ENCODE data around the gene KIT. TPM values are rescaled to one million over a fixed set of nuclear protein-coding genes. Genes with fewer than 3 reads are reported as not detected.

KIT gene
- total RNA-seq, 2 donors from 2014 or later: 2.3 to 3.4 TPM

- DNase-seq (no peak), ATAC-seq (no peak)
- intact Hi-C loops (cut with DNase I): no loop called here
These were observed 30.4 kb downstream of the KIT start for GRCh38 chr4:54687887-54688841.

- intact Hi-C loops (cut with DNase I): no loop called here
- ATAC-seq: peak in 1 of 2 donors; percentile 59
- no peak for DNase-seq
These were observed 37.6 kb downstream of the KIT start for GRCh38 chr4:54695337-54695736.

- DNase-seq: no peak
- peak in 1 of 2 donors; percentile 44 for ATAC-seq
- intact Hi-C loops (cut with DNase I): no loop called here
These were observed 38.0 kb downstream of the KIT start for GRCh38 chr4:54695788-54696187.

GRCh38 chr4:54696649-54697048 lies 38.9 kb downstream of the KIT start:
- no peak for DNase-seq
- intact Hi-C loops (cut with DNase I): no loop called here
- ATAC-seq: no peak

- intact Hi-C loops (cut with DNase I): no loop called here
- DNase-seq: no peak
- ATAC-seq: no peak
These were observed 43.2 kb downstream of the KIT start for GRCh38 chr4:54700986-54701385.

- ATAC-seq (no peak), DNase-seq (no peak)
- intact Hi-C loops (cut with DNase I): no loop called here
These were observed 45.4 kb downstream of the KIT start for GRCh38 chr4:54703182-54703581.

- intact Hi-C loops (cut with DNase I): no loop called here
- ATAC-seq (no peak), DNase-seq (no peak)
These were observed 49.6 kb downstream of the KIT start for GRCh38 chr4:54707406-54707805.

- no peak for DNase-seq
- intact Hi-C loops (cut with DNase I): no loop called here
- ATAC-seq: peak in 1 of 2 donors; percentile 12
These were observed 50.9 kb downstream of the KIT start for GRCh38 chr4:54708339-54709279.

GRCh38 chr4:54709400-54709799 lies 51.6 kb downstream of the KIT start:
- ATAC-seq: no peak
- no peak for DNase-seq
- intact Hi-C loops (cut with DNase I): no loop called here

- intact Hi-C loops (cut with DNase I): no loop called here
- DNase-seq (no peak), ATAC-seq (no peak)
These were observed 54.4 kb downstream of the KIT start for GRCh38 chr4:54712206-54712605.

GRCh38 chr4:54714631-54715030 lies 56.9 kb downstream of the KIT start:
- ATAC-seq (no peak), DNase-seq (no peak)
- intact Hi-C loops (cut with DNase I): no loop called here

- DNase-seq (no peak), ATAC-seq (no peak)
- intact Hi-C loops (cut with DNase I): no loop called here
These were observed 58.8 kb downstream of the KIT start for GRCh38 chr4:54716478-54717065.

GRCh38 chr4:54717694-54718093 lies 59.9 kb downstream of the KIT start:
- ATAC-seq (no peak), DNase-seq (no peak)
- intact Hi-C loops (cut with DNase I): no loop called here

GRCh38 chr4:54719378-54719777 lies 61.6 kb downstream of the KIT start:
- ATAC-seq (no peak), DNase-seq (no peak)
- intact Hi-C loops (cut with DNase I): no loop called here

- intact Hi-C loops (cut with DNase I): no loop called here
- ATAC-seq (no peak), DNase-seq (no peak)
These were observed 65.5 kb downstream of the KIT start for GRCh38 chr4:54723220-54723619.

GRCh38 chr4:54723820-54724219 lies 66.1 kb downstream of the KIT start:
- intact Hi-C loops (cut with DNase I): no loop called here
- DNase-seq (no peak), ATAC-seq (no peak)

- no peak for ATAC-seq
- no peak for DNase-seq
- intact Hi-C loops (cut with DNase I): no loop called here
These were observed 69.2 kb downstream of the KIT start for GRCh38 chr4:54726907-54727306.

- intact Hi-C loops (cut with DNase I): no loop called here
- no peak for ATAC-seq
These were observed 69.6 kb downstream of the KIT start for GRCh38 chr4:54727346-54727745.

GRCh38 chr4:54728368-54728767 lies 70.6 kb downstream of the KIT start:
- intact Hi-C loops (cut with DNase I): no loop called here
- DNase-seq: no peak

More at GRCh38 chr4:54727346-54727745, 69.6 kb downstream of the KIT start:
- DNase-seq: no peak

GRCh38 chr4:54729256-54729655 lies 71.5 kb downstream of the KIT start:
- intact Hi-C loops (cut with DNase I): no loop called here
- ATAC-seq: no peak

More at GRCh38 chr4:54728368-54728767, 70.6 kb downstream of the KIT start:
- ATAC-seq: no peak

More at GRCh38 chr4:54729256-54729655, 71.5 kb downstream of the KIT start:
- no peak for DNase-seq
